MCF 10A (cell line): ENCODE results near the gene DNAH5. TPM values are rescaled to one million over a fixed set of nuclear protein-coding genes. Genes with fewer than 3 reads are reported as not detected.

Source experiments
- BruUV-seq: library from RNA; stranded (reverse); fragments of 400-500 nt; replicated peaks from 2 replicates; lab custom pipeline; 2021; lab: Mats Ljungman, UMichigan
- CTCF ChIA-PET: fragments of 300-600 bp; sonication (Branson Sonifier 250); formaldehyde crosslinking; extraction: SDS; loops from one replicate; lab custom pipeline; 2021; ENCODE audit warnings: antibody characterized with exemption, inconsistent platforms; lab: Yijun Ruan, JAX
- POLR2A ChIA-PET: fragments of 300-600, 350-650 bp; sonication (Branson Sonifier 250); formaldehyde crosslinking; extraction: SDS; loops from one replicate; lab custom pipeline; 2020; ENCODE audit warnings: antibody characterized with exemption, inconsistent platforms; lab: Yijun Ruan, JAX
- DNase-seq: peaks from one replicate; pipeline ENCODE4 v3.0.0-alpha.2; 2018; ENCODE audit not compliant: unreplicated experiment
- H3K27ac Mint-ChIP-seq: one replicate; pipeline ENCODE4 v1.8.0; 2022; ENCODE audit warnings: mild to moderate bottlenecking, low read depth, mixed read lengths; ENCODE audit not compliant: unreplicated experiment
- H3K27me3 Mint-ChIP-seq: one replicate; pipeline ENCODE4 v1.8.0; 2022; ENCODE audit warnings: mixed read lengths; ENCODE audit not compliant: insufficient read depth, unreplicated experiment
- H3K36me3 Mint-ChIP-seq: one replicate; pipeline ENCODE4 v1.8.0; 2022; ENCODE audit warnings: mild to moderate bottlenecking, moderate library complexity, mixed read lengths; ENCODE audit not compliant: insufficient read depth, unreplicated experiment
- H3K4me1 Mint-ChIP-seq: one replicate; pipeline ENCODE4 v1.8.0; 2022; ENCODE audit warnings: mixed read lengths; ENCODE audit not compliant: insufficient read depth, unreplicated experiment
- H3K4me3 Mint-ChIP-seq: one replicate; pipeline ENCODE4 v1.8.0; 2022; ENCODE audit warnings: mild to moderate bottlenecking, moderate library complexity, mixed read lengths; ENCODE audit not compliant: unreplicated experiment
- H3K9me3 Mint-ChIP-seq: one replicate; pipeline ENCODE4 v1.8.0; 2022; ENCODE audit warnings: mixed read lengths; ENCODE audit not compliant: unreplicated experiment
- intact Hi-C: fragments of 100-400 bp; cut with micrococcal nuclease; formaldehyde crosslinking; loops from 2 replicates; pipeline ENCODE4 v1.14.1; 2022
- total RNA-seq: library from RNA; stranded (reverse); gene quantifications from 2 replicates; pipeline ENCODE4 v1.2.3, GENCODE V29; 2022
- TF ChIP-seq, protein P1 (sequence below): fragments of 200-600 bp; IDR thresholded peaks from one replicate; pipeline ENCODE4 v1.8.0; 2022; ENCODE audit warnings: antibody characterized with exemption, mild to moderate bottlenecking; ENCODE audit not compliant: unreplicated experiment

DNAH5 gene
- total RNA-seq, 1 experiment from 2014 or later = 0.05 TPM

DNA sequence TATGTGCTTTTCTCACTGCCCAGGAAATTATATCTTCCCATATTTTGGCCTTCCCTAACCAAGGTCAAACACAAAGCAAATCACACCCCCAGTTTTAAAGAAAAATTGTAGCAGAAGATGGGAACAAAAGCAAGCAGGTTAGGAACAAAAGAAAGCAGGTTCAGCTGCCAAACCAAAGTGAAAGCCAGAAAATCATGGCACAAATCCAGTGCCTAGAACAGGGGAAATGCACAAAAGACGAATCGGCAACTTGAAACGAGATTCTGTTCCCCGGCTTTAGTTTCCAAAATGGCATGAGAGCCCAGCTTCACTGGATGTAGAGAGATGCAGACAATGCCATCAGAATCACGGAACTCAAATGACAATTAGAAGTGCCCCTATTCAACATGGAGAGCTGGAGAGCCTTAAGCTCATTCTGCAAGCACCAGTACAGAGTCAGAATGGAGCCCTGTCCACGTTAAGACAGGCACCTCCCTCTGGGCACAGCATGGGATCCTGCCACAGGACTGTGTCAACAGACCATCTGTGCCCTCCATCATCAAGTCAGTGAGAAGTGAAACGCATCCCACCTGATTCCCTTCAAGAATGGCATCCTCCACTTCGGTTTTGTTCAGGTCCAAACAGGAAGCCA, 13.8 kb downstream of the DNAH5 start:
- no peak overlapping the region for H3K27ac Mint-ChIP-seq
- H3K36me3 Mint-ChIP-seq = no peaks in the 10 kb centered on the region
- ChIA-PET POLR2A (no interaction called here), CTCF (interaction anchor here (0.6 kb wide), 1 partner anchor 449 kb away, joined by 4 read pairs; no protein-coding TSS in a partner anchor)
- H3K27me3 Mint-ChIP-seq = no peaks in the 10 kb centered on the region
- H3K4me1 Mint-ChIP-seq = peaks cover 9% of the 10 kb centered on the region
- no peak for DNase-seq
- TF ChIP-seq, protein P1, sequence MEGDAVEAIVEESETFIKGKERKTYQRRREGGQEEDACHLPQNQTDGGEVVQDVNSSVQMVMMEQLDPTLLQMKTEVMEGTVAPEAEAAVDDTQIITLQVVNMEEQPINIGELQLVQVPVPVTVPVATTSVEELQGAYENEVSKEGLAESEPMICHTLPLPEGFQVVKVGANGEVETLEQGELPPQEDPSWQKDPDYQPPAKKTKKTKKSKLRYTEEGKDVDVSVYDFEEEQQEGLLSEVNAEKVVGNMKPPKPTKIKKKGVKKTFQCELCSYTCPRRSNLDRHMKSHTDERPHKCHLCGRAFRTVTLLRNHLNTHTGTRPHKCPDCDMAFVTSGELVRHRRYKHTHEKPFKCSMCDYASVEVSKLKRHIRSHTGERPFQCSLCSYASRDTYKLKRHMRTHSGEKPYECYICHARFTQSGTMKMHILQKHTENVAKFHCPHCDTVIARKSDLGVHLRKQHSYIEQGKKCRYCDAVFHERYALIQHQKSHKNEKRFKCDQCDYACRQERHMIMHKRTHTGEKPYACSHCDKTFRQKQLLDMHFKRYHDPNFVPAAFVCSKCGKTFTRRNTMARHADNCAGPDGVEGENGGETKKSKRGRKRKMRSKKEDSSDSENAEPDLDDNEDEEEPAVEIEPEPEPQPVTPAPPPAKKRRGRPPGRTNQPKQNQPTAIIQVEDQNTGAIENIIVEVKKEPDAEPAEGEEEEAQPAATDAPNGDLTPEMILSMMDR = no peak
- no peaks in the 10 kb centered on the region for H3K9me3 Mint-ChIP-seq
- no peak overlapping the region for H3K4me3 Mint-ChIP-seq
- intact Hi-C loops = no loop called here
- no TSS peak for BruUV-seq

DNA sequence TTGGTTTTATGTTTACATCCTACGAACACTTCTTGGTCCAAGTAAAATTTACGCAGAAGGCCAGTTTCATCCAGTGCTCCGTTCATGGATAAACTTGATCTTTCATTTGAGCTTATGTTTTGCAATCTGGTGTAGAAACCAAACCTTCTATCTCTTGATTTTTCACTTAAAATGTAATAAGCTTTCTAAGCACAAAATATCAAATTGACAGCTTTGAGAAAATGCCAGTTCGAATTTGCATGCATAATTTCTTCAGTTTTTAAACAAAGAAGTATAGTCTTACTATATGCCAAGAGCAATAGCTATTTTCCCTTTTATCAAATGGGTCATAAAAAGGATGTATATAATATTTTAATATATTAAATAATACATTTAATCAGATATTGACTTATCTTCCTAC, 17.8 kb downstream of the DNAH5 start:
- no peak for DNase-seq
- no TSS peak for BruUV-seq
- peaks cover 1% of the 10 kb centered on the region for H3K4me1 Mint-ChIP-seq
- no peak overlapping the region for H3K4me3 Mint-ChIP-seq
- CTCF ChIA-PET = no interaction called here
- H3K9me3 Mint-ChIP-seq = no peaks in the 10 kb centered on the region
- intact Hi-C loops = no loop called here
- POLR2A ChIA-PET = no interaction called here
- H3K36me3 Mint-ChIP-seq = no peaks in the 10 kb centered on the region
- TF ChIP-seq, protein P1 = no peak
- no peak overlapping the region for H3K27ac Mint-ChIP-seq
- H3K27me3 Mint-ChIP-seq = no peaks in the 10 kb centered on the region

DNA sequence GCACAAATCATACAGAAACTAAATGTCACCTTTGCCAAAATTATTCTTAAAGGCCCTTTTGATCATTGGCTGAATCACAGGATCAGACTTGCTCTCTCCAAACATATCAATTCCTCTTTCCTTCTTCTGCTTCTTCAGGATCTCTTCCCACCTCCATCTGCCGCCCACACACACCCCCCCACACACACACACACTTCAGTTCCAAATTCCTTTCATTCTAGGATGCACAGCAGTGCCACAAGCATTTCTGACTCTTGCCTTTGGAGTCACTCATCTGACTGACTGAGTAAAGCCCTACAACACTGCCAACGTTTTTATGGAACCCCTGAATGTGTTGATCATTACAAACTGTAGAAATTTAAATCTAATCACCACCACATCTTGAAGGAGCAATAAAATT, 22.9 kb downstream of the DNAH5 start:
- CTCF ChIA-PET = no interaction called here
- DNase-seq = no peak
- Mint-ChIP-seq H3K27me3 (no peaks in the 10 kb centered on the region), H3K4me1 (peaks cover 7% of the 10 kb centered on the region), H3K36me3 (no peaks in the 10 kb centered on the region), H3K27ac (no peak overlapping the region), H3K4me3 (no peak overlapping the region), H3K9me3 (no peaks in the 10 kb centered on the region)
- POLR2A ChIA-PET = no interaction called here
- intact Hi-C loops = no loop called here
- TF ChIP-seq, protein P1 = no peak
- no TSS peak for BruUV-seq

DNA sequence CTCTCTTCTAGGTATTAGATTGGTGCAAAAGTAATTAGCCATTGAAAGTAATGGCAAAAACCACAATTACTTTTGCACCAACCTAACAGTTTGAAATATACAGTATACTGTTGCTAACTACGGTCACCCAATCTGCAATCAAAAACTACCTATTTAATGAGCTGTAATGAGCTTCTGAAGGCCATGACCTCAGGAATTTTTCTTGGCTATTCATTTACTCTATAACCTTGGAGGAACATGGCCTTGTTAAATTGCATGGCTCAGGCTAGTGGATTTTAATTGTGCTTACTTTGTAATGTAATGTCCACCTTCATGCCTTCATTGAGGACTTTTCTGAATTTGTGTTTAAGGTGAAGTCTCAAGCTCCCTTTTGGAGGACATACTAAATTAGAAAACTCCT, 24.7 kb downstream of the DNAH5 start:
- POLR2A ChIA-PET = no interaction called here
- H3K4me1 Mint-ChIP-seq = peaks cover 7% of the 10 kb centered on the region
- H3K36me3 Mint-ChIP-seq = no peaks in the 10 kb centered on the region
- H3K27me3 Mint-ChIP-seq = no peaks in the 10 kb centered on the region
- no peak overlapping the region for H3K4me3 Mint-ChIP-seq
- CTCF ChIA-PET = no interaction called here
- TF ChIP-seq, protein P1 = no peak
- H3K27ac Mint-ChIP-seq = no peak overlapping the region
- no peak for DNase-seq
- no peaks in the 10 kb centered on the region for H3K9me3 Mint-ChIP-seq
- no TSS peak for BruUV-seq
- intact Hi-C loops = no loop called here
